Glutamatergic neuron (in vitro differentiated cells): Measurements from ENCODE around the gene CA9. TPM values are rescaled to one million over a fixed set of nuclear protein-coding genes. Genes with fewer than 3 reads are reported as not detected.

Experiments used
- DNase-seq: peaks from one replicate; pipeline ENCODE4 v3.0.0; 2022
- H3K27ac Mint-ChIP-seq: one replicate; pipeline ENCODE4 v1.8.0; 2020; ENCODE audit warnings: mild to moderate bottlenecking, mixed read lengths, inconsistent platforms; ENCODE audit not compliant: unreplicated experiment
- H3K27me3 Mint-ChIP-seq: one replicate; pipeline ENCODE4 v1.8.0; 2020; ENCODE audit warnings: mild to moderate bottlenecking, moderate library complexity, mixed read lengths, inconsistent platforms; ENCODE audit not compliant: unreplicated experiment
- H3K36me3 Mint-ChIP-seq: one replicate; pipeline ENCODE4 v1.8.0; 2020; ENCODE audit warnings: mild to moderate bottlenecking, mixed read lengths, inconsistent platforms; ENCODE audit not compliant: unreplicated experiment
- H3K4me1 Mint-ChIP-seq: one replicate; pipeline ENCODE4 v1.8.0; 2020; ENCODE audit warnings: mild to moderate bottlenecking, low read depth, mixed read lengths, inconsistent platforms; ENCODE audit not compliant: unreplicated experiment
- H3K4me3 Mint-ChIP-seq: one replicate; pipeline ENCODE4 v1.8.0; 2020; ENCODE audit warnings: mild to moderate bottlenecking, mixed read lengths, inconsistent platforms; ENCODE audit not compliant: unreplicated experiment
- H3K9me3 Mint-ChIP-seq: one replicate; pipeline ENCODE4 v1.8.0; 2020; ENCODE audit warnings: mild to moderate bottlenecking, moderate library complexity, mixed read lengths, inconsistent platforms; ENCODE audit not compliant: unreplicated experiment
- total RNA-seq: library from RNA; stranded (reverse); fragmentation: NEBNext Ultra II Directional; extraction: Animal tissue kit (Norgen Biotek cat#: 25700); gene quantifications from one replicate; pipeline ENCODE4 v1.2.1, GENCODE V29; 2021; ENCODE audit not compliant: unreplicated experiment
- TF ChIP-seq, protein P1 (sequence below): fragments of 200-600 bp; sonication (generic); IDR thresholded peaks from one replicate; pipeline ENCODE4 v1.5.0; 2021; ENCODE audit not compliant: partially characterized antibody, unreplicated experiment

CA9 gene
- total RNA-seq, 1 donor from 2014 or later = not detected

DNA sequence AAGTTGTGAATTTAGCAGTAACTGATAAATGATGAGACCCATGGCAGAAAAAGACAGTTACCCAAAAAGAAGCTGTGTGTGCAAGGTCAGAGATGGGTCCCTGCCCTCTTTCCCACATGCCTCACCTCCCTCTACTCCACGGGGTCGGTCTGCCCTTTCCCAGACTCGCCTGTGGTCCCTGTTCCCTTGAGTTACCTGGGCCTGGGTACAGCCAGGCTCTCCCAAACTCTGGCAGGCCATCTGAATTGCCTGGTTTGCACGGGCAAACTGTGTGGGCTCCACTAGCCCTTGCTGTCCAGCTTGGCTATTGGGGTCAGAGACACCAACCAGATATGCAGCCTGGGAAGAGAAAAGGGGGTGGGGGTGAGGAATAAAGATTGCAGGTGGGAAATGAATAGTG lies 34.4 kb downstream of the CA9 start:
- DNase-seq = no peak
- TF ChIP-seq, protein P1, sequence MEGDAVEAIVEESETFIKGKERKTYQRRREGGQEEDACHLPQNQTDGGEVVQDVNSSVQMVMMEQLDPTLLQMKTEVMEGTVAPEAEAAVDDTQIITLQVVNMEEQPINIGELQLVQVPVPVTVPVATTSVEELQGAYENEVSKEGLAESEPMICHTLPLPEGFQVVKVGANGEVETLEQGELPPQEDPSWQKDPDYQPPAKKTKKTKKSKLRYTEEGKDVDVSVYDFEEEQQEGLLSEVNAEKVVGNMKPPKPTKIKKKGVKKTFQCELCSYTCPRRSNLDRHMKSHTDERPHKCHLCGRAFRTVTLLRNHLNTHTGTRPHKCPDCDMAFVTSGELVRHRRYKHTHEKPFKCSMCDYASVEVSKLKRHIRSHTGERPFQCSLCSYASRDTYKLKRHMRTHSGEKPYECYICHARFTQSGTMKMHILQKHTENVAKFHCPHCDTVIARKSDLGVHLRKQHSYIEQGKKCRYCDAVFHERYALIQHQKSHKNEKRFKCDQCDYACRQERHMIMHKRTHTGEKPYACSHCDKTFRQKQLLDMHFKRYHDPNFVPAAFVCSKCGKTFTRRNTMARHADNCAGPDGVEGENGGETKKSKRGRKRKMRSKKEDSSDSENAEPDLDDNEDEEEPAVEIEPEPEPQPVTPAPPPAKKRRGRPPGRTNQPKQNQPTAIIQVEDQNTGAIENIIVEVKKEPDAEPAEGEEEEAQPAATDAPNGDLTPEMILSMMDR = no peak
- peaks cover 12% of the 10 kb centered on the region for H3K36me3 Mint-ChIP-seq
- H3K27ac Mint-ChIP-seq = no peak overlapping the region
- H3K4me1 Mint-ChIP-seq = no peaks in the 10 kb centered on the region
- H3K9me3 Mint-ChIP-seq = no peaks in the 10 kb centered on the region
- peaks cover 2% of the 10 kb centered on the region for H3K27me3 Mint-ChIP-seq
- H3K4me3 Mint-ChIP-seq = no peak overlapping the region

DNA sequence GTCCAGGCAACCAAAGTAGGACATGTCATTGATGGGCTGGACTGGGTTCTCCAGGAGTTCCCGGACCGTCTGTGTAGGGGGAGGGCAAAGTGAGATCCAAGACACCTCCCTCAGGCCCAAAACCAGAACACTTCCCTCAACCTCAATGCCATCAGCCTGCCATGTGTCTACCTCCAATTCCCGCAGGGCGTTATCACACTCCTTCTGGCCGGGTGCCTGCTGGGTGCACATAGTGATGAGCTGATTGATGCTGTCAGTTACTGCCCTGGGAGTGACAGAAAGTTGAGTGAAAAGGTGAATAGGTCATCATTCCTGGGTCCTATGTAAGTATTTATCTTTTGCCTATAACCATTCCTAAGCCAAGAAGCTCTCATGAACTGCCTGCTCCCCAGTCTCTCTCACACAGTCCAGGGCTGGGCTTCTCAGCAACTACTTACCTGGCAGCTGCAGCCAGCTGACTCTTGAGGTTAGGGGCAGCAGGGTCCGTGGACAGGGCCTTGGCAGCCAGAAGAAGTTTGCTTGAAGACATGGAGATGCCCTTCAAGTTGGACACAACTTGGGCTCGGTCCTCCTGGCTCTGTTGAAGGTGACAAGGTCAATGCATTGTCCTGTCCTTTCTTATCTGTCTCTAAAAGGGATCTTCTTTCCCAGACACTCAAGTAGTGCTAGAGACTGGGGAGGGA lies 37.2 kb downstream of the CA9 start:
- peaks cover 4% of the 10 kb centered on the region for H3K27me3 Mint-ChIP-seq
- no peaks in the 10 kb centered on the region for H3K9me3 Mint-ChIP-seq
- no peak overlapping the region for H3K27ac Mint-ChIP-seq
- no peaks in the 10 kb centered on the region for H3K4me1 Mint-ChIP-seq
- H3K36me3 Mint-ChIP-seq = peaks cover 12% of the 10 kb centered on the region
- no peak for DNase-seq
- TF ChIP-seq, protein P1 = no peak
- no peak overlapping the region for H3K4me3 Mint-ChIP-seq

DNA sequence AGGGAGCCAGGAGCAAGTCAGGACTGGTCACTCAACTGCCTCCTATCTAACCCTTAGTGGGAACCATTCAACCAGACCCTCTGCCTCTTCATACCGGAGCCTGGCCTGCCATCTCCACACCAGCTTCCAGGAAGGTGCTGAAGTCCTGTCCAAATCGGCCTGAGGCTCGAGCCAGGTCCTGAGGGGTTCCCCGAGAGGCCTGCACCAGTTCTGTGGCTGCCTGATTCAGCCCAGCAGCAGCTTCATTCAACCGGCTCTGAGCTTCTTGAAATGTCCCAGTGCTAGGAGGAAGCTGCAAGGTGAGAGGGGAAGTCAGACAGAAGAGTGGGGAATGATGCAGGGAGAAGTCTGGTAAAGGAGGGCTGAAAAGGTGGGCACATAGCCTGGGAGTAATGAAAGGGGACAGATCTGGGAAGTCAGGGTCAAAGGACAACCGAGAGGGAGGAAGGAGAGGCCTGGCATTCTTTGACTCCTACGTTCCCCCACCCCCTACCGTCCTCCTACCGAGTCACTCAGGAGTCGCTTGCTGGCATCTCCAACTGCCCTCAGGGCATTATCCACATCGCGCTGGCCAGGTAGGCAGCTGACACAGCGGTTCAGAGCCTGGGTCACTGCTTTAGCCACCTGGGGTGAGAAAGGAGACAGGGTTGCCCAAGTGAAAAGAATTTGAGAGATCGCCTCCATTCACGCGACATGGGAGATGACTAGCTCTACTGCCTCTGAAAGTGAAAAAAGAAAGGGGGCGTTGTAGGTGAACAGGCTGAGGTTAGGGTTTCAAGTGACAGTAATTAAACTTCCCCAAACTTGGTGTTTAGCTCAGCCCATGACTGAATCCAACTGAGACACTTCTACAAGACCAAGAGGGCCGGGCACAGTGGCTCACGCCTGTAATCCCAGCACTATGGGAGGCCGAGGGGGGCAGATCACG lies 38.0 kb downstream of the CA9 start:
- Mint-ChIP-seq H3K4me1 (no peaks in the 10 kb centered on the region), H3K27ac (no peak overlapping the region), H3K4me3 (no peak overlapping the region), H3K27me3 (peaks cover 4% of the 10 kb centered on the region), H3K36me3 (peaks cover 12% of the 10 kb centered on the region), H3K9me3 (no peaks in the 10 kb centered on the region)
- TF ChIP-seq, protein P1 = no peak
- DNase-seq = no peak

DNA sequence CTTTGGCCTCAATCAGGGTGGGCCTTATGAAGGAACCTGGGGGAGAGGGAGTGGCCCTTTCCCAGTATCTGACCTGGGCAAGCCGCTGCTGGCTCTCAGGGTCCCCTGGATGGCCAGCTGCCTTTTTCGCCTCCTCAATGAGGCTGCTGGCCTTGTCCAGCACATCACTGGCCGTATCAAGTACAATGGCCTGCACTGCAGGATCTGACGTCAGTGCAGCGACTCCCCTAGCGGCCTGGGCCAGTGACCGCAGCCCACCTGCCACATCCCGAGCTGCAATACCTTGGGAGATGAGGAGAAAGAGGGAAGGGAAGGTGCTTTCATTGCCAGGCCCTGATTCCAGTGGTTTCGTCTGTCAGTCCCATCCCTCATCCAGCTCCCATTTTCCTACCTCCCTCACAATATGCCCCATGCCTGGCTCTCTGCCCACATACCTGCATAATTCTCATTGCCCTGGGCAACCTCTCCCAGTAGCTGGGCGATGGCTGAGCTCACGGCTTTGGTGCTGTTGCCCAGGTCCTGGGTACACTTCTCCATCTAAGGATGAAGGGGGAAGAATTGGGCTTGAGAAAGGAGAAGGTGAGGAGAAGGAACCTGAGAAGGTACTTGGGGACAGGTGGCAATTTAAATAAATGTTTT lies 39.2 kb downstream of the CA9 start:
- TF ChIP-seq, protein P1 = no peak
- DNase-seq = no peak
- H3K9me3 Mint-ChIP-seq = no peaks in the 10 kb centered on the region
- no peak overlapping the region for H3K27ac Mint-ChIP-seq
- peaks cover 4% of the 10 kb centered on the region for H3K27me3 Mint-ChIP-seq
- no peak overlapping the region for H3K4me3 Mint-ChIP-seq
- no peaks in the 10 kb centered on the region for H3K4me1 Mint-ChIP-seq
- peaks cover 5% of the 10 kb centered on the region for H3K36me3 Mint-ChIP-seq

DNA sequence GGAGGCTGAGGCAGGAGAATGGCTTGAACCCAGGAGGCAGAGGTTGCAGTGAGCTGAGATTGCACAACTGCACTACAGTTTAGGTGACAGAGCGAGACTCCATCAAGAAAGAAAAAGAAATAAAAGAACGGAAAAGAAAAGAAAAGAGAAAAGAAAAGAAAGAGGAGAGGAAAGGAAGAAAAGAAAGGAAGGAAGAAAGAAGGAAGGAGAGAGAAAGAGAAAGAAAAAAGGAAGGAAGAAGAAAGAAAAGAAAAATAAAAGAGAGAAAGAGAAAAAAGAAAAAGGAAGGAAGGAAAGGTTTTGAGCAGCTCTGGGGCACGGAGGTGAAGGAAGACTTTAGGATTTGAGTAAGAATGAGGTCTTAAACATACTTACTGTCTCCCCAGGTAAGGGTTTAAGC lies 39.9 kb downstream of the CA9 start:
- no peak overlapping the region for H3K27ac Mint-ChIP-seq
- no peaks in the 10 kb centered on the region for H3K4me1 Mint-ChIP-seq
- DNase-seq = no peak
- H3K27me3 Mint-ChIP-seq = peaks cover 7% of the 10 kb centered on the region
- TF ChIP-seq, protein P1 = no peak
- no peaks in the 10 kb centered on the region for H3K9me3 Mint-ChIP-seq
- H3K36me3 Mint-ChIP-seq = no peaks in the 10 kb centered on the region
- no peak overlapping the region for H3K4me3 Mint-ChIP-seq
